Loucy (cell line): ENCODE results near the gene NCKAP5.

Experiments used
- EZH2phosphoT487 ChIP-seq: fragments of 200-600 bp; IDR thresholded peaks from 2 replicates; pipeline ENCODE4 v1.6.1; 2018; ENCODE audit warnings: antibody characterized with exemption, mild to moderate bottlenecking, moderate library complexity, borderline replicate concordance
- TF ChIP-seq, protein P1 (sequence below): fragments of 200-600 bp; sonication (generic); conservative IDR thresholded peaks from 2 replicates; pipeline ENCODE4 v1.5.1; 2014; ENCODE audit warnings: mild to moderate bottlenecking, antibody characterized with exemption, low read length

DNA sequence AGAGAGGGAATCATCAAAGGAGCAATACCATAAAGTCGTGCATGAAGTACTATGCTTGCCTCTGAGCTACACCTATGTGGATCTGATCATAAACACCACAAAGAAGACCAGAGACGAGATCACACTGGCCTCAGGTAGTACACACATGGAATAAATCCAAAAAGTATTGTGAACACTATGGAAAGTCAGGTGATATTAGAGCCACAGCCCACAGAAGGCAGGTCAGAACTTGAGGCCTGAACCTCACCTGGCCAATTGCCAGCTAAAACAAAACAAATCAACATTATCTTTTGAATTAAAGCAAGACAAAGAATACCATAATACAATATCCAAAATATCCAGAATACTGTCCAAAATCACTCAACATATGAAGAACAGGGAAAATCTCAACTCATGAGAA lies 371.1 kb downstream of the NCKAP5 start:
- TF ChIP-seq, protein P1, sequence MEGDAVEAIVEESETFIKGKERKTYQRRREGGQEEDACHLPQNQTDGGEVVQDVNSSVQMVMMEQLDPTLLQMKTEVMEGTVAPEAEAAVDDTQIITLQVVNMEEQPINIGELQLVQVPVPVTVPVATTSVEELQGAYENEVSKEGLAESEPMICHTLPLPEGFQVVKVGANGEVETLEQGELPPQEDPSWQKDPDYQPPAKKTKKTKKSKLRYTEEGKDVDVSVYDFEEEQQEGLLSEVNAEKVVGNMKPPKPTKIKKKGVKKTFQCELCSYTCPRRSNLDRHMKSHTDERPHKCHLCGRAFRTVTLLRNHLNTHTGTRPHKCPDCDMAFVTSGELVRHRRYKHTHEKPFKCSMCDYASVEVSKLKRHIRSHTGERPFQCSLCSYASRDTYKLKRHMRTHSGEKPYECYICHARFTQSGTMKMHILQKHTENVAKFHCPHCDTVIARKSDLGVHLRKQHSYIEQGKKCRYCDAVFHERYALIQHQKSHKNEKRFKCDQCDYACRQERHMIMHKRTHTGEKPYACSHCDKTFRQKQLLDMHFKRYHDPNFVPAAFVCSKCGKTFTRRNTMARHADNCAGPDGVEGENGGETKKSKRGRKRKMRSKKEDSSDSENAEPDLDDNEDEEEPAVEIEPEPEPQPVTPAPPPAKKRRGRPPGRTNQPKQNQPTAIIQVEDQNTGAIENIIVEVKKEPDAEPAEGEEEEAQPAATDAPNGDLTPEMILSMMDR, result no peak
- no peak for TF ChIP-seq EZH2phosphoT487
